ENCODE results near the gene PITPNB.

PITPNB gene

GRCh38 chr22:27880778-27881394 is 38.2 kb downstream of the PITPNB start:
- Histone ChIP-seq H3K9me3 (no peaks in the 10 kb centered on the region), H3K4me3 (no peak overlapping the region), H3K4me1 (peaks cover 30% of the 10 kb centered on the region), H3K27me3 (ENCODE audit: low read depth) (no peaks in the 10 kb centered on the region), H3K36me3 (replicated peaks) (peaks cover 18% of the 10 kb centered on the region)
- in situ Hi-C loops (cut with MboI; ENCODE audit: low sequenced_read_pairs), result loop anchor here (25.0 kb wide), 1 partner anchor 706 kb away; no protein-coding TSS in a partner anchor
- peak; percentile 65 to 80 for DNase-seq (ENCODE audit: low spot score in 2 of 2)

GRCh38 chr22:27879923-27880322 is 39.1 kb downstream of the PITPNB start:
- DNase-seq (ENCODE audit: low spot score in 2 of 2), result peak; percentile 49 to 65
- Histone ChIP-seq H3K4me3 (no peak overlapping the region), H3K4me1 (peaks cover 30% of the 10 kb centered on the region)

GRCh38 chr22:27878541-27878940 is 40.5 kb downstream of the PITPNB start:
- in situ Hi-C loops (cut with MboI; ENCODE audit: low sequenced_read_pairs), result loop anchor here (25.0 kb wide), 1 partner anchor 709 kb away; no protein-coding TSS in a partner anchor
- no peaks in the 10 kb centered on the region for H3K27me3 ChIP-seq (ENCODE audit: low read depth)
- no peaks in the 10 kb centered on the region for H3K9me3 ChIP-seq
- H3K4me3 ChIP-seq, result no peak overlapping the region
- H3K4me1 ChIP-seq, result peaks cover 30% of the 10 kb centered on the region
- peaks cover 11% of the 10 kb centered on the region for H3K36me3 ChIP-seq (replicated peaks)
- DNase-seq (ENCODE audit: low spot score in 2 of 2), result peak in 1 of 2 experiments; percentile 54

More at GRCh38 chr22:27879923-27880322, 39.1 kb downstream of the PITPNB start:
- Histone ChIP-seq H3K27me3 (ENCODE audit: low read depth) (no peaks in the 10 kb centered on the region), H3K36me3 (replicated peaks) (peaks cover 15% of the 10 kb centered on the region), H3K9me3 (no peaks in the 10 kb centered on the region)
- in situ Hi-C loops (cut with MboI; ENCODE audit: low sequenced_read_pairs), result loop anchor here (25.0 kb wide), 1 partner anchor 707 kb away; no protein-coding TSS in a partner anchor

GRCh38 chr22:27877501-27877900 is 41.6 kb downstream of the PITPNB start:
- Histone ChIP-seq H3K4me3 (no peak overlapping the region), H3K27me3 (ENCODE audit: low read depth) (no peaks in the 10 kb centered on the region), H3K4me1 (peaks cover 30% of the 10 kb centered on the region), H3K9me3 (no peaks in the 10 kb centered on the region), H3K36me3 (replicated peaks) (peaks cover 19% of the 10 kb centered on the region)
- no peak for DNase-seq (ENCODE audit: low spot score in 2 of 2)
- in situ Hi-C loops (cut with MboI; ENCODE audit: low sequenced_read_pairs), result loop anchor here (25.0 kb wide), 1 partner anchor 710 kb away; no protein-coding TSS in a partner anchor

GRCh38 chr22:27876684-27877083 is 42.4 kb downstream of the PITPNB start:
- in situ Hi-C loops (cut with MboI; ENCODE audit: low sequenced_read_pairs), result loop anchor here (25.0 kb wide), 1 partner anchor 711 kb away; no protein-coding TSS in a partner anchor
- Histone ChIP-seq H3K4me3 (no peak overlapping the region), H3K27me3 (ENCODE audit: low read depth) (no peaks in the 10 kb centered on the region), H3K4me1 (peaks cover 30% of the 10 kb centered on the region), H3K9me3 (no peaks in the 10 kb centered on the region), H3K36me3 (replicated peaks) (peaks cover 18% of the 10 kb centered on the region)
- DNase-seq (ENCODE audit: low spot score in 2 of 2), result no peak

- Histone ChIP-seq H3K36me3 (replicated peaks) (peaks cover 25% of the 10 kb centered on the region), H3K27me3 (ENCODE audit: low read depth) (no peaks in the 10 kb centered on the region), H3K4me3 (no peak overlapping the region), H3K4me1 (peaks cover 28% of the 10 kb centered on the region), H3K9me3 (no peaks in the 10 kb centered on the region)
- in situ Hi-C loops (cut with MboI; ENCODE audit: low sequenced_read_pairs), result loop anchor here (25.0 kb wide), 1 partner anchor 711 kb away; no protein-coding TSS in a partner anchor
- DNase-seq (ENCODE audit: low spot score in 2 of 2), result no peak
Observed at GRCh38 chr22:27875951-27876350, 43.1 kb downstream of the PITPNB start.

GRCh38 chr22:27874764-27875163 is 44.3 kb downstream of the PITPNB start:
- no peak for DNase-seq (ENCODE audit: low spot score in 2 of 2)
- H3K4me1 ChIP-seq, result peaks cover 28% of the 10 kb centered on the region
- H3K4me3 ChIP-seq, result no peak overlapping the region
- H3K27me3 ChIP-seq (ENCODE audit: low read depth), result no peaks in the 10 kb centered on the region
- no peaks in the 10 kb centered on the region for H3K9me3 ChIP-seq
- in situ Hi-C loops (cut with MboI; ENCODE audit: low sequenced_read_pairs), result loop anchor here (25.0 kb wide), 1 partner anchor 713 kb away; no protein-coding TSS in a partner anchor
- H3K36me3 ChIP-seq (replicated peaks), result peaks cover 33% of the 10 kb centered on the region

GRCh38 chr22:27874185-27874584 is 44.9 kb downstream of the PITPNB start:
- peaks cover 33% of the 10 kb centered on the region for H3K36me3 ChIP-seq (replicated peaks)

GRCh38 chr22:27873472-27873871 is 45.6 kb downstream of the PITPNB start:
- H3K36me3 ChIP-seq (replicated peaks), result peaks cover 33% of the 10 kb centered on the region
- H3K4me1 ChIP-seq, result peaks cover 16% of the 10 kb centered on the region
- no peak overlapping the region for H3K4me3 ChIP-seq
- H3K27me3 ChIP-seq (ENCODE audit: low read depth), result no peaks in the 10 kb centered on the region
- in situ Hi-C loops (cut with MboI; ENCODE audit: low sequenced_read_pairs), result no loop called here
- no peak for DNase-seq (ENCODE audit: low spot score in 2 of 2)
- no peaks in the 10 kb centered on the region for H3K9me3 ChIP-seq

More at GRCh38 chr22:27874185-27874584, 44.9 kb downstream of the PITPNB start:
- Histone ChIP-seq H3K27me3 (ENCODE audit: low read depth) (no peaks in the 10 kb centered on the region), H3K4me1 (peaks cover 23% of the 10 kb centered on the region), H3K9me3 (no peaks in the 10 kb centered on the region), H3K4me3 (no peak overlapping the region)
- in situ Hi-C loops (cut with MboI; ENCODE audit: low sequenced_read_pairs), result no loop called here
- DNase-seq (ENCODE audit: low spot score in 2 of 2), result no peak

- DNase-seq (ENCODE audit: low spot score in 2 of 2), result no peak
- H3K36me3 ChIP-seq (replicated peaks), result peaks cover 33% of the 10 kb centered on the region
- no peaks in the 10 kb centered on the region for H3K27me3 ChIP-seq (ENCODE audit: low read depth)
- peaks cover 6% of the 10 kb centered on the region for H3K4me1 ChIP-seq
- in situ Hi-C loops (cut with MboI; ENCODE audit: low sequenced_read_pairs), result no loop called here
- H3K9me3 ChIP-seq, result no peaks in the 10 kb centered on the region
- no peak overlapping the region for H3K4me3 ChIP-seq
Observed at GRCh38 chr22:27872488-27872887, 46.6 kb downstream of the PITPNB start.

GRCh38 chr22:27871306-27872014 is 47.6 kb downstream of the PITPNB start:
- H3K4me3 ChIP-seq, result no peak overlapping the region

GRCh38 chr22:27870234-27871191 is 48.5 kb downstream of the PITPNB start:
- H3K36me3 ChIP-seq (replicated peaks), result peaks cover 43% of the 10 kb centered on the region

More at GRCh38 chr22:27871306-27872014, 47.6 kb downstream of the PITPNB start:
- Histone ChIP-seq H3K4me1 (no peaks in the 10 kb centered on the region), H3K27me3 (ENCODE audit: low read depth) (no peaks in the 10 kb centered on the region), H3K36me3 (replicated peaks) (peaks cover 42% of the 10 kb centered on the region), H3K9me3 (no peaks in the 10 kb centered on the region)
- in situ Hi-C loops (cut with MboI; ENCODE audit: low sequenced_read_pairs), result no loop called here
- DNase-seq (ENCODE audit: low spot score in 2 of 2), result no peak

GRCh38 chr22:27868732-27869282 is 50.2 kb downstream of the PITPNB start:
- DNase-seq (ENCODE audit: low spot score in 2 of 2), result no peak
- in situ Hi-C loops (cut with MboI; ENCODE audit: low sequenced_read_pairs), result no loop called here
- H3K9me3 ChIP-seq, result no peaks in the 10 kb centered on the region
- peaks cover 43% of the 10 kb centered on the region for H3K36me3 ChIP-seq (replicated peaks)
- H3K4me1 ChIP-seq, result no peaks in the 10 kb centered on the region
- no peaks in the 10 kb centered on the region for H3K27me3 ChIP-seq (ENCODE audit: low read depth)
- H3K4me3 ChIP-seq, result no peak overlapping the region

More at GRCh38 chr22:27870234-27871191, 48.5 kb downstream of the PITPNB start:
- no peak for DNase-seq (ENCODE audit: low spot score in 2 of 2)
- Histone ChIP-seq H3K4me3 (no peak overlapping the region), H3K9me3 (no peaks in the 10 kb centered on the region), H3K27me3 (ENCODE audit: low read depth) (no peaks in the 10 kb centered on the region), H3K4me1 (no peaks in the 10 kb centered on the region)
- in situ Hi-C loops (cut with MboI; ENCODE audit: low sequenced_read_pairs), result no loop called here

All from HAP-1 (cell line).